Vagina (tissue), 2 donors: ENCODE results near the gene THSD7A. TPM values are rescaled to one million over a fixed set of nuclear protein-coding genes. Genes with fewer than 3 reads are reported as not detected.

Experiments used
- DNase-seq, 2 donors: peaks; one replicate each; pipeline ENCODE4 v3.0.0-alpha.2; 2017; ENCODE audit errors: extremely low spot score in 2 of 2
- H3K27ac ChIP-seq: fragments of 200-600 bp; sonication (generic); one replicate; pipeline ENCODE4 v1.5.1; 2019
- H3K27me3 ChIP-seq: fragments of 200-600 bp; sonication (generic); one replicate; pipeline ENCODE4 v1.5.1; 2019
- H3K36me3 ChIP-seq, 2 donors: fragments of 200-600 bp; sonication (generic); one replicate each; pipeline ENCODE4 v1.5.1; 2017 to 2019
- H3K4me1 ChIP-seq: fragments of 200-600 bp; sonication (generic); one replicate; pipeline ENCODE4 v1.5.1; 2019
- H3K4me3 ChIP-seq, 2 donors: fragments of 200-600 bp; sonication (generic); 1 replicate in 1 of 2; 2 replicates in 1 of 2; pipeline ENCODE4 v1.5.1; 2016 to 2019
- H3K9me3 ChIP-seq: fragments of 200-600 bp; sonication (generic); one replicate; pipeline ENCODE4 v1.5.1; 2019
- CTCF ChIP-seq, 3 experiments: fragments of 450-650 bp in 2 of 3; fragments of 200-600 bp in 1 of 3; sonication (generic) in 1 of 3; IDR thresholded peaks; one replicate each; pipeline ENCODE4 v1.5.1; 2017 to 2019; ENCODE audit warnings: antibody characterized with exemption in 3 of 3, mild to moderate bottlenecking in 2 of 3, moderate library complexity in 2 of 3
- POLR2A ChIP-seq, 2 donors: fragments of 450-650 bp; IDR thresholded peaks; one replicate each; pipeline ENCODE4 v1.6.1; 2017; ENCODE audit warnings: antibody characterized with exemption in 2 of 2, mild to moderate bottlenecking in 2 of 2, moderate library complexity in 2 of 2
- POLR2AphosphoS5 ChIP-seq, 2 donors: sonication (generic); formaldehyde crosslinking; IDR thresholded peaks; one replicate each; pipeline ENCODE4 v1.9.0; 2017; ENCODE audit warnings: antibody characterized with exemption in 2 of 2, mild to moderate bottlenecking in 2 of 2, low read depth in 1 of 2; ENCODE audit not compliant: insufficient read depth in 1 of 2
- intact Hi-C: fragments of 100-400 bp; cut with DNase I; formaldehyde crosslinking; loops from one replicate; pipeline ENCODE4 v1.15.1; 2023
- total RNA-seq: library from RNA; depleted of rRNA; stranded (reverse); fragments of >200 nt; gene quantifications from one replicate; pipeline ENCODE4 v1.2.3, GENCODE V29; 2016

The THSD7A gene
- total RNA-seq, 1 donor from 2014 or later, result 9.3 TPM

DNA sequence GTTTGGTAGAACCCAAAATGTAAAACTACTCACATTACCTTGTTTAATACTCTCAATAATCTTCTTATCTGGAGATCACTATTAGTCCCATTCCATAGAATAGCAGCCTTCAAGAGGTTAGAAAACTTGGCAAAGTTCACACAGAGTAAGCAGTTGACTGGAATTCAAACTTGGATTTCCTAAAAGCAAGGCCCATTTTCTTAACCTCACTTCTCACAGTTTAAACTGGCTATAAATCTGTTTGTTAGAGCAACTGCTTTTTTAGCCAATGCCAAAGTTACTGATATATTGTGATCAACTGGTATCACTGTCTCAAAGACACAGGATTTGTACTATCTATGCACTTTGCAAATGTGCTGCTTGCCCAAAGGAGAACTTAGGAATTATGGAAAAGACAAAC is 230.2 kb downstream of the THSD7A start:
- DNase-seq, result no peak
- no peak for TF ChIP-seq CTCF (IDR thresholded peaks at IDR 0.05)
- TF ChIP-seq POLR2A (IDR thresholded peaks at IDR 0.05), result no peak
- TF ChIP-seq POLR2AphosphoS5 (IDR thresholded peaks at IDR 0.05; ENCODE audit: insufficient read depth in 1 of 2, low read depth in 1 of 2), result no peak
- Histone ChIP-seq H3K27me3 (no peaks in the 10 kb centered on the region), H3K4me3 (no peak overlapping the region), H3K9me3 (no peaks in the 10 kb centered on the region), H3K27ac (no peak overlapping the region), H3K36me3 (no peaks in the 10 kb centered on the region), H3K4me1 (no peaks in the 10 kb centered on the region)
- intact Hi-C loops, result no loop called here

- Histone ChIP-seq H3K27ac (no peak overlapping the region), H3K36me3 (no peaks in the 10 kb centered on the region), H3K4me1 (no peaks in the 10 kb centered on the region), H3K27me3 (no peaks in the 10 kb centered on the region), H3K9me3 (no peaks in the 10 kb centered on the region), H3K4me3 (no peak overlapping the region)
- TF ChIP-seq CTCF (IDR thresholded peaks at IDR 0.05) (no peak), POLR2AphosphoS5 (IDR thresholded peaks at IDR 0.05; ENCODE audit: insufficient read depth in 1 of 2, low read depth in 1 of 2) (no peak)
- intact Hi-C loops, result no loop called here
- no peak for DNase-seq
Observed at GRCh38 chr7:11593322-11593721, 238.7 kb downstream of the THSD7A start.

DNA sequence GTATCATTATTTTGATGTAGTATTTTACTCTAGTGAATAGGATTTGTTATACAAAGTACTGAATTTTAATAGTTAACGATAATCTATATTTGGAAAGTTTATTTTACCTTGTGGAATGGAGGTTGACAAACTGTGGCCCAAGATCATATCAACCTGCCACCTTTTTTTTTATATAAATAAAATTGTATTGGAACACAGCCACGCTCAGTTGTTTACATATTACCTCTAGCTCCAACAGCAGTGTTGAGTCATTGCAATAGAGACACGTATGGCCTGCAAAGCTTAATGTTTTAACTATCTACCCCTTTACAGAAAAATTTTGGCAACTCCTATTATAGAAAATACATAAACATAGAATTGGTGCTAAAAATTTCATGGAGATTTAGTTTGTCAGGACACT is 239.3 kb downstream of the THSD7A start:
- H3K4me1 ChIP-seq, result no peaks in the 10 kb centered on the region
- no peaks in the 10 kb centered on the region for H3K9me3 ChIP-seq
- TF ChIP-seq POLR2A (IDR thresholded peaks at IDR 0.05) (no peak), CTCF (IDR thresholded peaks at IDR 0.05) (no peak), POLR2AphosphoS5 (IDR thresholded peaks at IDR 0.05; ENCODE audit: insufficient read depth in 1 of 2, low read depth in 1 of 2) (no peak)
- H3K27ac ChIP-seq, result no peak overlapping the region
- H3K27me3 ChIP-seq, result no peaks in the 10 kb centered on the region
- intact Hi-C loops, result no loop called here
- H3K36me3 ChIP-seq, result no peaks in the 10 kb centered on the region
- DNase-seq, result no peak
- no peak overlapping the region for H3K4me3 ChIP-seq

DNA sequence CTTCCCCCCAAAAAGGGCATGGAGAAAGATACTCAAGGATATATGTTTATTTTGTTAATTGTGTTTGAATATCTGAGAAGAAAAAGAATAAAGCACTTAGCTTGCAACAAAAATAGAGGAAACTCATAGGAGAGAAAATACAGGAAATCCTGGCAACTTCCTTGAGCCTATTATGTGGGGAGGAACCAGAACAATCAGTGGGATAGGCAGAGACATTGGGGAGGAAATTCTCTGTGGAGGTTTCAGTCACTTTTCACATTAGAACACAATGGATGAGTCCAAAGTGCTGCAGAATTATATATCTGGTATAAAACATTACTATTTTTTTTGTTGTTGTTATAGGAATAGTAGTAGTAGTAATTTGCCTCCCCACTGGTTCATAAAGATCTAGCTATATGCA is 240.1 kb downstream of the THSD7A start:
- TF ChIP-seq POLR2AphosphoS5 (IDR thresholded peaks at IDR 0.05; ENCODE audit: insufficient read depth in 1 of 2, low read depth in 1 of 2) (no peak), CTCF (IDR thresholded peaks at IDR 0.05) (no peak), POLR2A (IDR thresholded peaks at IDR 0.05) (no peak)
- Histone ChIP-seq H3K4me3 (no peak overlapping the region), H3K36me3 (no peaks in the 10 kb centered on the region), H3K27ac (no peak overlapping the region), H3K27me3 (no peaks in the 10 kb centered on the region), H3K9me3 (no peaks in the 10 kb centered on the region), H3K4me1 (no peaks in the 10 kb centered on the region)
- intact Hi-C loops, result no loop called here
- DNase-seq, result no peak

- TF ChIP-seq POLR2A (IDR thresholded peaks at IDR 0.05) (no peak), CTCF (IDR thresholded peaks at IDR 0.05) (no peak), POLR2AphosphoS5 (IDR thresholded peaks at IDR 0.05; ENCODE audit: insufficient read depth in 1 of 2, low read depth in 1 of 2) (no peak)
- Histone ChIP-seq H3K36me3 (no peaks in the 10 kb centered on the region), H3K27me3 (no peaks in the 10 kb centered on the region), H3K4me1 (no peaks in the 10 kb centered on the region), H3K4me3 (no peak overlapping the region), H3K9me3 (no peaks in the 10 kb centered on the region), H3K27ac (no peak overlapping the region)
- no peak for DNase-seq
- intact Hi-C loops, result no loop called here
Observed at GRCh38 chr7:11591055-11591633, 240.9 kb downstream of the THSD7A start.
